HEK293 (cell line): Measurements from ENCODE around the gene TMA16.

Experiments
- CTCF ChIA-PET: fragments of 350-600 bp; formaldehyde crosslinking; extraction: SDS; loops from one replicate; lab custom pipeline; 2021; ENCODE audit warnings: antibody characterized with exemption; lab: Yijun Ruan, JAX
- POLR2A ChIA-PET: fragments of 300-600 bp; formaldehyde crosslinking; extraction: SDS; loops from one replicate; lab custom pipeline; 2020; ENCODE audit warnings: antibody characterized with exemption, inconsistent platforms; lab: Yijun Ruan, JAX
- H3K27ac ChIP-seq: fragments of 200-500 bp; sonication (Bioruptor generic); 2 replicates; pipeline ENCODE4 v1.5.1; 2014; ENCODE audit warnings: low read depth, low read length, control low read depth, inconsistent platforms; ENCODE audit errors: extremely low read depth
- H3K36me3 ChIP-seq, 2 experiments: fragments of 200-500 bp in 1 of 2; sonication (Bioruptor generic) in 1 of 2; 1 replicate in 1 of 2; 2 replicates in 1 of 2; pipeline ENCODE4 v1.5.1; 2014 to 2017; ENCODE audit warnings: inconsistent platforms in 2 of 2, low read length in 2 of 2; ENCODE audit not compliant: control insufficient read depth in 2 of 2, insufficient read depth in 1 of 2
- H3K4me1 ChIP-seq: fragments of 200-500 bp; sonication (Bioruptor generic); 2 replicates; pipeline ENCODE4 v1.5.1; 2014; ENCODE audit warnings: mild to moderate bottlenecking, low read length, inconsistent platforms; ENCODE audit not compliant: control insufficient read depth, insufficient read depth
- H3K4me3 ChIP-seq: 2 replicates; pipeline ENCODE4 v1.5.1; 2011; ENCODE audit warnings: low read depth, mild to moderate bottlenecking, control low read depth, low read length, moderate library complexity
- H3K9me3 ChIP-seq: fragments of 200-500 bp; sonication (Bioruptor generic); 2 replicates; pipeline ENCODE4 v1.5.1; 2014; ENCODE audit warnings: low read depth, low read length, inconsistent platforms; ENCODE audit not compliant: control insufficient read depth, insufficient read depth
- BCL11A ChIP-seq: fragments of 450-650 bp; formaldehyde crosslinking; IDR thresholded peaks from 2 replicates; pipeline ENCODE4 v1.5.1; 2016; ENCODE audit warnings: low read depth, missing biosample characterization, missing genetic modification characterization
- KLF7 ChIP-seq: fragments of 450-650 bp; formaldehyde crosslinking; IDR thresholded peaks from 2 replicates; pipeline ENCODE4 v1.5.1; 2016; ENCODE audit warnings: missing biosample characterization, missing genetic modification characterization, borderline replicate concordance
- KLF9 ChIP-seq: fragments of 450-650 bp; formaldehyde crosslinking; IDR thresholded peaks from 2 replicates; pipeline ENCODE4 v1.5.1; 2016; ENCODE audit warnings: missing biosample characterization, missing genetic modification characterization, low read depth
- MYNN ChIP-seq: fragments of 450-650 bp; formaldehyde crosslinking; IDR thresholded peaks from 2 replicates; pipeline ENCODE4 v1.5.1; 2016; ENCODE audit warnings: missing biosample characterization, missing genetic modification characterization, borderline replicate concordance
- MZF1 ChIP-seq: fragments of 450-650 bp; formaldehyde crosslinking; IDR thresholded peaks from 2 replicates; pipeline ENCODE4 v1.5.1; 2017; ENCODE audit warnings: missing biosample characterization, missing genetic modification characterization, borderline replicate concordance
- REPIN1 ChIP-seq: fragments of 450-650 bp; formaldehyde crosslinking; IDR thresholded peaks from 2 replicates; pipeline ENCODE4 v1.5.1; 2017; ENCODE audit warnings: missing biosample characterization, missing genetic modification characterization, low read depth
- SP3 ChIP-seq: fragments of 450-650 bp; formaldehyde crosslinking; IDR thresholded peaks from 2 replicates; pipeline ENCODE4 v1.5.1; 2016; ENCODE audit warnings: missing biosample characterization, missing genetic modification characterization
- WT1 ChIP-seq: fragments of 450-650 bp; formaldehyde crosslinking; IDR thresholded peaks from 2 replicates; pipeline ENCODE4 v1.5.1; 2016; ENCODE audit warnings: missing biosample characterization, missing genetic modification characterization
- ZBTB48 ChIP-seq: fragments of 450-650 bp; formaldehyde crosslinking; IDR thresholded peaks from 2 replicates; pipeline ENCODE4 v1.5.1; 2016; ENCODE audit warnings: missing biosample characterization, missing genetic modification characterization
- ZEB2 ChIP-seq: fragments of 450-650 bp; formaldehyde crosslinking; IDR thresholded peaks from 2 replicates; pipeline ENCODE4 v1.5.1; 2016; ENCODE audit warnings: missing biosample characterization, missing genetic modification characterization
- ZNF133 ChIP-seq: fragments of 450-650 bp; formaldehyde crosslinking; IDR thresholded peaks from 2 replicates; pipeline ENCODE4 v1.5.1; 2016; ENCODE audit warnings: missing biosample characterization, missing genetic modification characterization
- ZNF155 ChIP-seq: fragments of 450-650 bp; formaldehyde crosslinking; IDR thresholded peaks from 2 replicates; pipeline ENCODE4 v1.5.1; 2016; ENCODE audit warnings: missing biosample characterization, missing genetic modification characterization
- ZNF324 ChIP-seq: fragments of 450-650 bp; formaldehyde crosslinking; IDR thresholded peaks from 2 replicates; pipeline ENCODE4 v1.5.1; 2016; ENCODE audit warnings: missing biosample characterization, missing genetic modification characterization
- ZNF350 ChIP-seq: fragments of 450-650 bp; formaldehyde crosslinking; IDR thresholded peaks from 2 replicates; pipeline ENCODE4 v1.5.0; 2017; ENCODE audit warnings: missing biosample characterization, mild to moderate bottlenecking, missing genetic modification characterization
- ZNF549 ChIP-seq: fragments of 450-650 bp; IDR thresholded peaks from 2 replicates; pipeline ENCODE4 v1.5.1; 2018; ENCODE audit warnings: missing biosample characterization, missing genetic modification characterization, mild to moderate bottlenecking, inconsistent platforms, moderate library complexity
- ZNF792 ChIP-seq: fragments of 450-650 bp; formaldehyde crosslinking; IDR thresholded peaks from 2 replicates; pipeline ENCODE4 v1.5.1; 2016; ENCODE audit warnings: missing biosample characterization, missing genetic modification characterization
- ZNF830 ChIP-seq: fragments of 450-650 bp; IDR thresholded peaks from 2 replicates; pipeline ENCODE4 v1.5.0; 2018; ENCODE audit warnings: missing biosample characterization, missing genetic modification characterization, low read depth, mild to moderate bottlenecking, moderate library complexity
- TF ChIP-seq, protein P1 (sequence below): fragments of 450-650 bp; formaldehyde crosslinking; IDR thresholded peaks from 2 replicates; pipeline ENCODE4 v1.5.1; 2016; ENCODE audit warnings: missing biosample characterization, missing genetic modification characterization, borderline replicate concordance
- TF ChIP-seq, protein P2 (sequence below): fragments of 450-650 bp; formaldehyde crosslinking; IDR thresholded peaks from 2 replicates; pipeline ENCODE4 v1.5.1; 2016; ENCODE audit warnings: missing biosample characterization, missing genetic modification characterization
- TF ChIP-seq, protein P3 (sequence below): fragments of 450-650 bp; formaldehyde crosslinking; IDR thresholded peaks from 2 replicates; pipeline ENCODE4 v1.5.1; 2016; ENCODE audit warnings: missing biosample characterization, missing genetic modification characterization
- TF ChIP-seq, protein P4 (sequence below): fragments of 450-650 bp; formaldehyde crosslinking; IDR thresholded peaks from 2 replicates; pipeline ENCODE4 v1.5.1; 2016; ENCODE audit warnings: missing biosample characterization, missing genetic modification characterization
- TF ChIP-seq, protein P5 (sequence below): fragments of 450-650 bp; formaldehyde crosslinking; IDR thresholded peaks from 2 replicates; pipeline ENCODE4 v1.5.0; 2017; ENCODE audit warnings: missing biosample characterization, missing genetic modification characterization, borderline replicate concordance

Gene TMA16

DNA sequence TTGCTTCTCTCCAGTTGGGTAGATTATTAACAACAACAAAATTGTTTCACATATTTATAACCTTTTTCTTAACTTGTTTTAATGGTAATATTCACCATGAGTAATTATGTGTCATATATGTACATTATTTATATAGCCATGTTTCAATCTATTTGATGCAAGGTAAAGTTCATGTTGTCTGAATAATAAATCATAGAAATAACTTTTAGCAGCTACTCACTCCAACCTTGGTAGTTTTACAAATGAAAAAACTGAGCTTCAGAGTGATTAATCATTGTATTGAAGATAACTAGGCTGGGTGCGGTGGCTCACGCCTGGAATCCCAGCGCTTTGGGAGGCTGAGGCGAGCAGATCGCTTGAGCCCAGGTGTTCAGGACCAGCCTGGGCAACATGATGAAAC lies 46.0 kb downstream of the TMA16 start:
- Histone ChIP-seq H3K27ac (no peak overlapping the region), H3K4me3 (no peak overlapping the region), H3K4me1 (no peaks in the 10 kb centered on the region), H3K36me3 (peaks cover 0 to 3% of the 10 kb centered on the region in 2 experiments; a peak in 1 of 3 replicates), H3K9me3 (no peaks in the 10 kb centered on the region)
- TF ChIP-seq, protein P1, sequence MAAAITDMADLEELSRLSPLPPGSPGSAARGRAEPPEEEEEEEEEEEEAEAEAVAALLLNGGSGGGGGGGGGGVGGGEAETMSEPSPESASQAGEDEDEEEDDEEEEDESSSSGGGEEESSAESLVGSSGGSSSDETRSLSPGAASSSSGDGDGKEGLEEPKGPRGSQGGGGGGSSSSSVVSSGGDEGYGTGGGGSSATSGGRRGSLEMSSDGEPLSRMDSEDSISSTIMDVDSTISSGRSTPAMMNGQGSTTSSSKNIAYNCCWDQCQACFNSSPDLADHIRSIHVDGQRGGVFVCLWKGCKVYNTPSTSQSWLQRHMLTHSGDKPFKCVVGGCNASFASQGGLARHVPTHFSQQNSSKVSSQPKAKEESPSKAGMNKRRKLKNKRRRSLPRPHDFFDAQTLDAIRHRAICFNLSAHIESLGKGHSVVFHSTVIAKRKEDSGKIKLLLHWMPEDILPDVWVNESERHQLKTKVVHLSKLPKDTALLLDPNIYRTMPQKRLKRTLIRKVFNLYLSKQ (tag by site-specific recombination) = no peak
- TF ChIP-seq ZNF324 (tag by site-specific recombination) (no peak), SP3 (tag by site-specific recombination) (no peak), ZNF792 (no peak), KLF9 (tag by site-specific recombination) (no peak), ZNF830 (tag by site-specific recombination) (no peak), MZF1 (tag by site-specific recombination) (no peak), ZNF133 (no peak)
- TF ChIP-seq, protein P2, sequence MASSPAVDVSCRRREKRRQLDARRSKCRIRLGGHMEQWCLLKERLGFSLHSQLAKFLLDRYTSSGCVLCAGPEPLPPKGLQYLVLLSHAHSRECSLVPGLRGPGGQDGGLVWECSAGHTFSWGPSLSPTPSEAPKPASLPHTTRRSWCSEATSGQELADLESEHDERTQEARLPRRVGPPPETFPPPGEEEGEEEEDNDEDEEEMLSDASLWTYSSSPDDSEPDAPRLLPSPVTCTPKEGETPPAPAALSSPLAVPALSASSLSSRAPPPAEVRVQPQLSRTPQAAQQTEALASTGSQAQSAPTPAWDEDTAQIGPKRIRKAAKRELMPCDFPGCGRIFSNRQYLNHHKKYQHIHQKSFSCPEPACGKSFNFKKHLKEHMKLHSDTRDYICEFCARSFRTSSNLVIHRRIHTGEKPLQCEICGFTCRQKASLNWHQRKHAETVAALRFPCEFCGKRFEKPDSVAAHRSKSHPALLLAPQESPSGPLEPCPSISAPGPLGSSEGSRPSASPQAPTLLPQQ (tag by site-specific recombination) = no peak
- CTCF ChIA-PET = interaction anchor here (1.1 to 2.2 kb wide), 2 partner anchors 9 to 55 kb away, joined by 4 to 10 read pairs; no protein-coding TSS in a partner anchor
- POLR2A ChIA-PET = no interaction called here

DNA sequence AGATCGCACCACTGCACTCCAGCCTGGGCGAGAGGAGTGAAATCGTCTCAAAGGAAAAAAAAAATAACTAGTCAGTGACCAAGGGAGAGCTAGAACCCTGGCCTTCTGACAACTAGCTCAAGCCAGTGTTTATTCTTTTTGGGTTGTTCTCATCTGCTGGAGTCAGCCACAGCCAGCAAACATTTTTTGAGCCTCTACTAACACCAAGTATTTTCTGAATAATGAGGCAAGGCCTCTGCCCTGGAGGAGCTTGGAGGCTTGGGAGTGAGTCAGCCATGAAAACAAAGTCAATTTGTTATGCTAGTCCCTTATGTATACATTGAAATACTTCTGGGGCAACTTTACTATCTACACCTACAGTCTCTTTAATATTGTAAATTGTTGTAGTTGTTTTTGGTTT lies 46.5 kb downstream of the TMA16 start:
- POLR2A ChIA-PET = no interaction called here
- peaks cover 0 to 3% of the 10 kb centered on the region in 2 experiments; a peak in 1 of 3 replicates for H3K36me3 ChIP-seq
- H3K9me3 ChIP-seq = no peaks in the 10 kb centered on the region
- TF ChIP-seq MYNN (tag by site-specific recombination) (no peak), KLF7 (tag by site-specific recombination) (no peak), ZNF549 (tag by site-specific recombination) (no peak), ZBTB48 (tag by site-specific recombination) (no peak), WT1 (tag by site-specific recombination) (no peak), ZEB2 (tag by site-specific recombination) (no peak), ZNF155 (tag by site-specific recombination) (no peak), ZNF350 (no peak), BCL11A (tag by site-specific recombination) (no peak), REPIN1 (tag by site-specific recombination) (no peak)
- TF ChIP-seq, protein P3, sequence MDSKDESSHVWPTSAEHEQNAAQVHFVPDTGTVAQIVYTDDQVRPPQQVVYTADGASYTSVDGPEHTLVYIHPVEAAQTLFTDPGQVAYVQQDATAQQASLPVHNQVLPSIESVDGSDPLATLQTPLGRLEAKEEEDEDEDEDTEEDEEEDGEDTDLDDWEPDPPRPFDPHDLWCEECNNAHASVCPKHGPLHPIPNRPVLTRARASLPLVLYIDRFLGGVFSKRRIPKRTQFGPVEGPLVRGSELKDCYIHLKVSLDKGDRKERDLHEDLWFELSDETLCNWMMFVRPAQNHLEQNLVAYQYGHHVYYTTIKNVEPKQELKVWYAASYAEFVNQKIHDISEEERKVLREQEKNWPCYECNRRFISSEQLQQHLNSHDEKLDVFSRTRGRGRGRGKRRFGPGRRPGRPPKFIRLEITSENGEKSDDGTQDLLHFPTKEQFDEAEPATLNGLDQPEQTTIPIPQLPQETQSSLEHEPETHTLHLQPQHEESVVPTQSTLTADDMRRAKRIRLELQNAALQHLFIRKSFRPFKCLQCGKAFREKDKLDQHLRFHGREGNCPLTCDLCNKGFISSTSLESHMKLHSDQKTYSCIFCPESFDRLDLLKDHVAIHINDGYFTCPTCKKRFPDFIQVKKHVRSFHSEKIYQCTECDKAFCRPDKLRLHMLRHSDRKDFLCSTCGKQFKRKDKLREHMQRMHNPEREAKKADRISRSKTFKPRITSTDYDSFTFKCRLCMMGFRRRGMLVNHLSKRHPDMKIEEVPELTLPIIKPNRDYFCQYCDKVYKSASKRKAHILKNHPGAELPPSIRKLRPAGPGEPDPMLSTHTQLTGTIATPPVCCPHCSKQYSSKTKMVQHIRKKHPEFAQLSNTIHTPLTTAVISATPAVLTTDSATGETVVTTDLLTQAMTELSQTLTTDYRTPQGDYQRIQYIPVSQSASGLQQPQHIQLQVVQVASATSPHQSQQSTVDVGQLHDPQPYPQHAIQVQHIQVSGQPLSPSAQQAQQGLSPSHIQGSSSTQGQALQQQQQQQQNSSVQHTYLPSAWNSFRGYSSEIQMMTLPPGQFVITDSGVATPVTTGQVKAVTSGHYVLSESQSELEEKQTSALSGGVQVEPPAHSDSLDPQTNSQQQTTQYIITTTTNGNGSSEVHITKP = no peak
- TF ChIP-seq, protein P4, sequence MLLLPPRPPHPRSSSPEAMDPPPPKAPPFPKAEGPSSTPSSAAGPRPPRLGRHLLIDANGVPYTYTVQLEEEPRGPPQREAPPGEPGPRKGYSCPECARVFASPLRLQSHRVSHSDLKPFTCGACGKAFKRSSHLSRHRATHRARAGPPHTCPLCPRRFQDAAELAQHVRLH (tag by site-specific recombination) = no peak
- TF ChIP-seq, protein P5, sequence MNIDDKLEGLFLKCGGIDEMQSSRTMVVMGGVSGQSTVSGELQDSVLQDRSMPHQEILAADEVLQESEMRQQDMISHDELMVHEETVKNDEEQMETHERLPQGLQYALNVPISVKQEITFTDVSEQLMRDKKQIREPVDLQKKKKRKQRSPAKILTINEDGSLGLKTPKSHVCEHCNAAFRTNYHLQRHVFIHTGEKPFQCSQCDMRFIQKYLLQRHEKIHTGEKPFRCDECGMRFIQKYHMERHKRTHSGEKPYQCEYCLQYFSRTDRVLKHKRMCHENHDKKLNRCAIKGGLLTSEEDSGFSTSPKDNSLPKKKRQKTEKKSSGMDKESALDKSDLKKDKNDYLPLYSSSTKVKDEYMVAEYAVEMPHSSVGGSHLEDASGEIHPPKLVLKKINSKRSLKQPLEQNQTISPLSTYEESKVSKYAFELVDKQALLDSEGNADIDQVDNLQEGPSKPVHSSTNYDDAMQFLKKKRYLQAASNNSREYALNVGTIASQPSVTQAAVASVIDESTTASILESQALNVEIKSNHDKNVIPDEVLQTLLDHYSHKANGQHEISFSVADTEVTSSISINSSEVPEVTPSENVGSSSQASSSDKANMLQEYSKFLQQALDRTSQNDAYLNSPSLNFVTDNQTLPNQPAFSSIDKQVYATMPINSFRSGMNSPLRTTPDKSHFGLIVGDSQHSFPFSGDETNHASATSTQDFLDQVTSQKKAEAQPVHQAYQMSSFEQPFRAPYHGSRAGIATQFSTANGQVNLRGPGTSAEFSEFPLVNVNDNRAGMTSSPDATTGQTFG (tag by site-specific recombination) = no peak
- TF ChIP-seq, all 188 proteins: peak for 0
- CTCF ChIA-PET = interaction anchor here (1.1 to 2.2 kb wide), 2 partner anchors 9 to 56 kb away, joined by 4 to 10 read pairs; no protein-coding TSS in a partner anchor
- no peak overlapping the region for H3K4me3 ChIP-seq
- no peaks in the 10 kb centered on the region for H3K4me1 ChIP-seq
- no peak overlapping the region for H3K27ac ChIP-seq
